GM21423 (cell line): ENCODE measurements around the gene UGT1A9.
"Not testable (repeated sequence)": the region's sequence is repeated elsewhere in the genome, so short reads cannot be mapped to it uniquely, and the experiment has no call there.

ENCODE experiments used
- ATAC-seq: cut with Tn5 transposase; IDR thresholded peaks from one replicate; pipeline ENCODE4 v1.9.1; 2021; ENCODE audit warnings: mild to moderate bottlenecking, moderate library complexity; ENCODE audit not compliant: unreplicated experiment

UGT1A9 gene

GRCh38 chr2:233671290-233672161 is at the start of gene UGT1A9:
TSS of gene UGT1A9 (plus strand) at chr2:233671898. CDS start at chr2:233671935, 37 bp downstream.
- no peak for ATAC-seq

GRCh38 chr2:233627331-233628025 is 44.2 kb upstream of the UGT1A9 start:
- no peak for ATAC-seq

GRCh38 chr2:233636306-233636705 is 35.4 kb upstream of the UGT1A9 start, which contains the start of gene UGT1A10:
TSS of gene UGT1A10 (plus strand) at chr2:233636448. CDS start at chr2:233636523, 75 bp downstream.
- not testable (repeated sequence) for ATAC-seq

GRCh38 chr2:233638836-233639235 is 32.9 kb upstream of the UGT1A9 start:
- no peak for ATAC-seq

GRCh38 chr2:233639860-233640259 is 31.8 kb upstream of the UGT1A9 start:
- no peak for ATAC-seq

GRCh38 chr2:233643128-233643527 is 28.6 kb upstream of the UGT1A9 start:
- ATAC-seq: no peak

- not testable (repeated sequence) for ATAC-seq
These were observed 25.7 kb upstream of the UGT1A9 start for GRCh38 chr2:233646033-233646432.

GRCh38 chr2:233650981-233651380 is 20.7 kb upstream of the UGT1A9 start:
- no peak for ATAC-seq

GRCh38 chr2:233651430-233651829 is 20.3 kb upstream of the UGT1A9 start:
- no peak for ATAC-seq

GRCh38 chr2:233654501-233654900 is 17.2 kb upstream of the UGT1A9 start:
- no peak for ATAC-seq

- no peak for ATAC-seq
These were observed 16.7 kb upstream of the UGT1A9 start for GRCh38 chr2:233655043-233655442.

GRCh38 chr2:233655943-233656342 is 15.8 kb upstream of the UGT1A9 start:
- not testable (repeated sequence) for ATAC-seq

- no peak for ATAC-seq
These were observed 15.3 kb upstream of the UGT1A9 start for GRCh38 chr2:233656443-233656842.

GRCh38 chr2:233658610-233659009 is 13.1 kb upstream of the UGT1A9 start:
- no peak for ATAC-seq

GRCh38 chr2:233663911-233664310 is 7.8 kb upstream of the UGT1A9 start:
- no peak for ATAC-seq

GRCh38 chr2:233668605-233669260 is 3.0 kb upstream of the UGT1A9 start:
- ATAC-seq: no peak

- no peak for ATAC-seq
These were observed 1.2 kb downstream of the UGT1A9 start for GRCh38 chr2:233672886-233673285.

GRCh38 chr2:233673896-233674295 is 2.2 kb downstream of the UGT1A9 start:
- ATAC-seq: no peak

GRCh38 chr2:233674314-233674713 is 2.6 kb downstream of the UGT1A9 start:
- ATAC-seq: no peak

- no peak for ATAC-seq
These were observed 3.3 kb downstream of the UGT1A9 start for GRCh38 chr2:233674995-233675394.

GRCh38 chr2:233676046-233676445 is 4.3 kb downstream of the UGT1A9 start:
- ATAC-seq: no peak
